Uterus (tissue), 4 donors: ENCODE measurements around the gene PEAR1. TPM values are rescaled to one million over a fixed set of nuclear protein-coding genes. Genes with fewer than 3 reads are reported as not detected.

ENCODE experiments used
- DNase-seq, 2 donors: peaks; one replicate each; pipeline ENCODE4 v3.0.0-alpha.2; 2019 to 2020
- H3K27ac ChIP-seq, 2 donors: fragments of 200-600 bp; sonication (generic); 1 replicate in 1 of 2; 2 replicates in 1 of 2; pipeline ENCODE4 v1.5.1; 2016 to 2018
- H3K27me3 ChIP-seq, 2 donors: fragments of 200-600 bp; sonication (generic); one replicate each; pipeline ENCODE4 v1.5.1; 2018 to 2019; ENCODE audit warnings: control low read depth in 1 of 2
- H3K36me3 ChIP-seq, 2 donors: fragments of 200-600 bp; sonication (generic); one replicate each; pipeline ENCODE4 v1.5.1; 2019; ENCODE audit warnings: control low read depth in 1 of 2
- H3K4me1 ChIP-seq, 2 donors: fragments of 200-600 bp; sonication (generic); one replicate each; pipeline ENCODE4 v1.5.1; 2018 to 2019; ENCODE audit warnings: control low read depth in 1 of 2
- H3K4me3 ChIP-seq, 2 donors: fragments of 200-600 bp; sonication (generic); 1 replicate in 1 of 2; 2 replicates in 1 of 2; pipeline ENCODE4 v1.5.1; 2018 to 2019; ENCODE audit warnings: mild to moderate bottlenecking in 1 of 2
- H3K9me3 ChIP-seq, 2 donors: fragments of 200-600 bp; sonication (generic); one replicate each; pipeline ENCODE4 v1.5.1; 2019; ENCODE audit warnings: control low read depth in 1 of 2
- POLR2A ChIP-seq, 2 donors: fragments of 450-650 bp; IDR thresholded peaks; one replicate each; pipeline ENCODE4 v1.6.1; 2016; ENCODE audit warnings: antibody characterized with exemption in 2 of 2, mild to moderate bottlenecking in 1 of 2, moderate library complexity in 1 of 2
- intact Hi-C: fragments of 100-400 bp; cut with DNase I; formaldehyde crosslinking; loops from one replicate; pipeline ENCODE4 v1.15.1; 2023; ENCODE audit warnings: low total_unique reads
- total RNA-seq, 4 donors: library from RNA; depleted of rRNA in 3 of 4; stranded (reverse); fragments of >200 nt in 3 of 4; gene quantifications; one replicate each; pipeline versions ENCODE4 v1.1.0 to v1.2.4, GENCODE V29; 2014 to 2023
- TF ChIP-seq, protein P1 (sequence below), 4 experiments: fragments of 200-600 bp in 2 of 4; fragments of 450-650 bp in 2 of 4; sonication (generic) in 2 of 4; IDR thresholded peaks; one replicate each; pipeline ENCODE4 v1.5.1; 2016 to 2019; ENCODE audit warnings: antibody characterized with exemption in 4 of 4, mild to moderate bottlenecking in 2 of 4, moderate library complexity in 1 of 4
- donor health status: DM: yes; HTN: yes; CAD: no.

The PEAR1 gene
- total RNA-seq, 4 donors from 2014 or later, result 7.4 to 41.8 (median 17.9) TPM

DNA sequence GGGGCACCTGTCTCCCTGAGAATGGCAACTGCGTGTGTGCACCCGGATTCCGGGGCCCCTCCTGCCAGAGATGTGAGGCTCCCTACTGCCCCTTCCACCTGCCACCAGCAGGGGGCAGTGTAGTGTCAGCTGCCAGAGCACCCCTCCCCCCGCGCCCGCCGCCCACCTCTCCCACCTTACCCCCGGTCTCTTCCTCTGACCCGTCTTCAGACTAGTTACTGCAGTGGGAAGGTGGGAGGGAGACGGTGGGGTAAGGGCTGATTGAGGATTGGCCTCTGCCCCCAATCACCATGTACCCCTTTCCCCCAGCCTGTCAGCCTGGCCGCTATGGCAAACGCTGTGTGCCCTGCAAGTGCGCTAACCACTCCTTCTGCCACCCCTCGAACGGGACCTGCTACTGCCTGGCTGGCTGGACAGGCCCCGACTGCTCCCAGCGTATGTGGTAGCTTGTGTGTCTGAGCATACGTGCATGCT lies 16.8 kb downstream of the PEAR1 start:
- Histone ChIP-seq H3K36me3 (no peaks in the 10 kb centered on the region), H3K27ac (no peak overlapping the region), H3K27me3 (no peaks in the 10 kb centered on the region), H3K9me3 (no peaks in the 10 kb centered on the region), H3K4me1 (no peaks in the 10 kb centered on the region), H3K4me3 (no peak overlapping the region)
- intact Hi-C loops, result no loop called here
- DNase-seq, result no peak
- TF ChIP-seq POLR2A (IDR thresholded peaks at IDR 0.05), result no peak
- TF ChIP-seq, protein P1, sequence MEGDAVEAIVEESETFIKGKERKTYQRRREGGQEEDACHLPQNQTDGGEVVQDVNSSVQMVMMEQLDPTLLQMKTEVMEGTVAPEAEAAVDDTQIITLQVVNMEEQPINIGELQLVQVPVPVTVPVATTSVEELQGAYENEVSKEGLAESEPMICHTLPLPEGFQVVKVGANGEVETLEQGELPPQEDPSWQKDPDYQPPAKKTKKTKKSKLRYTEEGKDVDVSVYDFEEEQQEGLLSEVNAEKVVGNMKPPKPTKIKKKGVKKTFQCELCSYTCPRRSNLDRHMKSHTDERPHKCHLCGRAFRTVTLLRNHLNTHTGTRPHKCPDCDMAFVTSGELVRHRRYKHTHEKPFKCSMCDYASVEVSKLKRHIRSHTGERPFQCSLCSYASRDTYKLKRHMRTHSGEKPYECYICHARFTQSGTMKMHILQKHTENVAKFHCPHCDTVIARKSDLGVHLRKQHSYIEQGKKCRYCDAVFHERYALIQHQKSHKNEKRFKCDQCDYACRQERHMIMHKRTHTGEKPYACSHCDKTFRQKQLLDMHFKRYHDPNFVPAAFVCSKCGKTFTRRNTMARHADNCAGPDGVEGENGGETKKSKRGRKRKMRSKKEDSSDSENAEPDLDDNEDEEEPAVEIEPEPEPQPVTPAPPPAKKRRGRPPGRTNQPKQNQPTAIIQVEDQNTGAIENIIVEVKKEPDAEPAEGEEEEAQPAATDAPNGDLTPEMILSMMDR (IDR thresholded peaks at IDR 0.05), result peak; percentile 31 to 65 (median 36)

DNA sequence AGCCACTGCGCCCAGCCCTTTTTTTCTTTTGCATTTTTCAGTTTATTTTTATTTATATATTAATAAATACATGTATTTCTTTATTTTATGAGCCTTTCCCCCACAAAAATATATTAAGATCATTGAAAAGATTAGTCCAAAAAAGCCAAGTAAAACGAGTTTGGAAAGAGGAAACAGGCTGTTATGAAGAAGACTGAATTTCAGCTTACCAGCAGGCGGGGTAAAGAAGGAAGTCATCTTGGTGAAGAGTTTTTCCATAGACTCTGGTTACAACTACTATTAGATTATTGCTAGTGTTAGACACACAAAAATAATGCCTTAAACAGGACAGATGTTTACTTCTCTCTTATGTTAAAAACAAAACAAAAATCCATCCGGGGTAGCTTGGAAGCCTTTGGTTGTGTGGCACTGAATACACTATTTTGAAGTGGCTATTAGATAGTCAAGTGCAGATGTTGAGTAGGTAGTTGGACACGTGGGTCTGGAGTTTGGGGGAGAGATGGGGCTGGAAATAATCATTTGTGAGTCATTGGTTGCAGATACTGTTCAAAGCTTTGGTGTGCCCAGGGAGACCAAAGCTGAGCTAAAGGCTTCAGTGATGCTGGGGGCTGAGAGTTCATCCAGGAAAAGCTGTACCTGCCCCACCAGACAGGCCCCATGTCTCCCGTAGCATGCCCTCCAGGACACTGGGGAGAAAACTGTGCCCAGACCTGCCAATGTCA lies 18.2 kb downstream of the PEAR1 start:
- no peaks in the 10 kb centered on the region for H3K27me3 ChIP-seq

DNA sequence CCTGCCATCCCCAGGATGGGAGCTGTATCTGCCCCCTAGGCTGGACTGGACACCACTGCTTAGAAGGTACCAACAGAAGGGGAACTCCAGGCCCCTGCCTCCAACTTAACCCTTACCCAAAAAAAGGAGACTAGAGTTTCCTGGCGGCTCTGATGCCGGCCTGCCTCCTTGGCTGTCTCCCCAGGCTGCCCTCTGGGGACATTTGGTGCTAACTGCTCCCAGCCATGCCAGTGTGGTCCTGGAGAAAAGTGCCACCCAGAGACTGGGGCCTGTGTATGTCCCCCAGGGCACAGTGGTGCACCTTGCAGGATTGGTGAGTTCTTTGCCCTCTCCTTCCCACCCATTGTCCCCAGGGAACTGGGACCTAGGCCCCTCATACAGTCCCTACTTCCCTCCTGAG lies 18.8 kb downstream of the PEAR1 start:
- Histone ChIP-seq H3K9me3 (no peaks in the 10 kb centered on the region), H3K4me1 (no peaks in the 10 kb centered on the region), H3K36me3 (no peaks in the 10 kb centered on the region), H3K4me3 (no peak overlapping the region), H3K27ac (no peak overlapping the region), H3K27me3 (no peaks in the 10 kb centered on the region)
- intact Hi-C loops, result no loop called here
- no peak for DNase-seq
- TF ChIP-seq, protein P1 (IDR thresholded peaks at IDR 0.05), result no peak
- no peak for TF ChIP-seq POLR2A (IDR thresholded peaks at IDR 0.05)

More for the DNA sequence above, 18.2 kb downstream of the PEAR1 start:
- intact Hi-C loops, result no loop called here
- no peak for DNase-seq
- no peak for TF ChIP-seq POLR2A (IDR thresholded peaks at IDR 0.05)
- TF ChIP-seq, protein P1 (IDR thresholded peaks at IDR 0.05), result no peak
- H3K36me3 ChIP-seq, result no peaks in the 10 kb centered on the region
- H3K4me1 ChIP-seq, result no peaks in the 10 kb centered on the region
- H3K27ac ChIP-seq, result no peak overlapping the region
- no peak overlapping the region for H3K4me3 ChIP-seq
- H3K9me3 ChIP-seq, result no peaks in the 10 kb centered on the region

GRCh38 chr1:156912861-156913808 lies 19.6 kb downstream of the PEAR1 start:
- Histone ChIP-seq H3K27me3 (no peaks in the 10 kb centered on the region), H3K27ac (no peak overlapping the region), H3K4me3 (no peak overlapping the region), H3K9me3 (no peaks in the 10 kb centered on the region), H3K4me1 (no peaks in the 10 kb centered on the region), H3K36me3 (no peaks in the 10 kb centered on the region)
- TF ChIP-seq POLR2A (IDR thresholded peaks at IDR 0.05), result no peak
- TF ChIP-seq, protein P1 (IDR thresholded peaks at IDR 0.05), result no peak
- DNase-seq, result no peak
- intact Hi-C loops, result no loop called here
